LHCN-M2 (cell line): ENCODE measurements around the gene CHST8. TPM values are rescaled to one million over a fixed set of nuclear protein-coding genes. Genes with fewer than 3 reads are reported as not detected.

Experiments used
- DNase-seq: peaks from one replicate; pipeline ENCODE4 v3.0.0-alpha.2; 2012; ENCODE audit warnings: low read depth
- total RNA-seq: library from RNA; depleted of rRNA; stranded (reverse); fragments of >200 nt; gene quantifications from 2 replicates; pipeline ENCODE4 v1.2.3, GENCODE V29; 2014

Gene CHST8
- total RNA-seq, 1 experiment from 2014 or later = not detected

DNA sequence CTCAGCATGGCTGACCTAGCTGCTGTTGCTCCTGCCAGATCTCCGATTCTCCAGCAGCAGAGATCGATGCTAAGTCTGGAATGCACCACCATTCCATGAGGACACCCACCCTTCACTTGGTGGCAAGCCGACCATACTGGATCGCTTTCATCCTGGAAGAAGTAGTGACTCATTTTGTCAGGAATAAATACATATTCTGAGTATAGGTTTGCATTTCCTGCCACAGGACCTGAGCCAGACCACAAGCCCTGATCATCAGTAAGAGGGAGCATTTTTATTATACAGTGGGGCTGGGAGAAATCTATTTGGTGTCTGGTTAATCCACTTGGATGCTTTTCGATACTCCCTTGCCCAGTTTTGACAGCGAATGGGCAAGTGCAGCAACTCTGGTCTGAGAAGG lies 164.0 kb downstream of the CHST8 start:
- no peak for DNase-seq

DNA sequence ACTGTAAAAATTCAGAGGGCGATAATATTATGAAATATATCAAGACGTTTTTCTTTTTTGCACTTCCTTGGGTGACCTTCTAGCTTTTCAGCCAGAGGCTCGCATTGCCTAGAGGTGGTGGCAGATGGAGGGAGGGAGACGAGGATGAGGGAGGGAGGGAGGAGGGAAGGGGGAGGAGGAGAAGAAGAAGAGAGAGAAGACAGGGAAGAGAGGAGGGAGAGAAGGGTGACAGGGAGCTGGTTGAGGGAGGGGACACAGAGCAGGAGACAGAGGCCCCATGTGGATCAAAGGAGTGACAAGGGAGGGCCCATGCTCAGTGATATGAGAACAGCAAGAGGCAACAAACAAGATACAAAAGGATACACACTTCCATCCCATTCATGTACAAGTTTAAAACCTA lies 166.9 kb downstream of the CHST8 start:
- DNase-seq = no peak

DNA sequence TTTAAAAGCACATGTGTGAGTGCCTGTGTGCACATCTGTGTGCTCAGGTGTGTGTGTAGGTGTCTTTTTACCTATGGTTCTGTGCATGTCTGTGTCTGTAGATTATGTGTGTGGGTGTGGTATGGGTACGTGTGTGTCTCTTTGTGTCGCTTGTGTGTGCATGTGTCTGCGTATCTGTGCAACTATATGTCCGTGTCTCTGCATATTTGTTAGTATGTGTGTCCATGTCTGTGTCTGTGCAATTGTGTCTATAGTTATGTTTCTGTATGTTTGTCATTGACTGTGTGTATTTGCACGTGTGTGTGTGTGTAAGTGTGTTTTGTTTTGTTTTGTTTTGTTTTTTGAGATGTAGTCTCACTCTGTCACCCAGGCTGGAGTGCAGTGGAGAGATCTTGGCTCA lies 167.6 kb downstream of the CHST8 start:
- no peak for DNase-seq

DNA sequence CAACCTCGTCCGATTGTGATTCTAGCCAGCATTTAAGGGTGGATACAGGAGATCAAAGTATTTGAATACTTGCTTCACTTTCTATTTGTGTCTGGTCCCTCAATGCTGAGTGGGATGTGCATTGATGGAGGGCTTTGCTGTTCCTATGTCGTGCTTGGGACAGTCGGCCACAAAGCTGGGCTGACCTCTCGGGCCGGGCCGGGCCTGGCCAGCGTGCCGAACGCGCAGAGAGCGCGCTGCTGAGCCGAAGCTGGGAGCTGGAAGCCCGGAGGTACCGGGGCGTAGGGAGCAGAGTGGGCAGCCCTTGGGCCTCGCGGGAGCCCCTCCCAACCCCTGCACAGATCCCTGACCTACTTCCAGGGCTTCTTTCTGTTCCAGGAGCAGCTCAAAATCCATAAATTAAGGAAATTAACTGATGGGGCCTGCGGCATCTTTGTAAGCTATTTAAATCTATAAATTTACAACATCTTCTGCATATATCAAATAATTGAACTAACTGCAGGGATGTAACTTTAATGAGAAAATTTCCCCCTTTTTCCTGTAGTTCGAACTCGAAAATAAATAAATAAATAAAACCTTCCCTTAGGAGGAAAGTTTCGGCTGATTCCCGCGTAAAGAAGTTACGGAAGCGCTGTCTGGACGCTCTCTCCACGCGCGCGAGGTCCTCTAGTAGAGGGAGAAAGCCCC lies 173.1 kb downstream of the CHST8 start:
- no peak for DNase-seq

DNA sequence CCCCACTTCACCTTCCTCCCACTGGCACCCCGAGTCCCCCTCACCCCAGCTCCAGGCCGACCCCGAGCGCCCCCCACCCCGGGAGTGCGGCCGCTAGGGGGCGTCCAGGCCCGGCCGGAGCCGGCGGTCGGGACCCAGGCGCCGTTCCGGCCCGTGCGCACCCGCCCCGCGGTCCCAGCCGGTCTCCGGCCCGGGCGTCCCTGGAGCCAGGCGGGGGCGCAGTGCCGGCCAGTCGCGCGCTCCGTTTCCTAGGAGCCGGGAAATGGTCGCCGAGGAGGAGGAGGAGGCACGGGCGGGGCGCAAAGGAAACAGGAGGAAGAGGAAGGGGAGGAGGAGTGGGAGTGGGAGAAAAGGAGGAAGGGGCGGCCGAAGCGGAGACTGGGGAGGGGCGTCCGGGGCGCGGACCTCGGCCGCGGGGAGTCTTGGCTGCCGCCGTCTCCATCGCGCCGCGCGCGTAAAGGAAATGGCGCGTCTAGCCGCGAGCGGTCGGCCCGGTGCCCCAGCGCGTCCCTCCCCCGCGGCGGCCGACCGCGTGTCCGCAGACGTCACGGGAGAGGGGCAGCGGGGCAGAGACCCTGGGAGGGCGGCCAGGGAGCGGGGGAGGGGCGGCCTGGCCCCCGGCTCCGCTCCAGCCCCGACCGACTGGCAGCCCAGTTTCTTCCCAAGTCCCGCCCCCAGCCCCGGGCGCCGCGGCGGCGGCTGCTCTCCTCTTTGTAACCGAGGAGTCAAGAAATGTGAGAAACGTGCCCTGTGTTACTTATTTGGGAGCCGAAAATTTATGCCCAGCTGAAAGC lies 173.8 kb downstream of the CHST8 start:
- peak; percentile 54 for DNase-seq

DNA sequence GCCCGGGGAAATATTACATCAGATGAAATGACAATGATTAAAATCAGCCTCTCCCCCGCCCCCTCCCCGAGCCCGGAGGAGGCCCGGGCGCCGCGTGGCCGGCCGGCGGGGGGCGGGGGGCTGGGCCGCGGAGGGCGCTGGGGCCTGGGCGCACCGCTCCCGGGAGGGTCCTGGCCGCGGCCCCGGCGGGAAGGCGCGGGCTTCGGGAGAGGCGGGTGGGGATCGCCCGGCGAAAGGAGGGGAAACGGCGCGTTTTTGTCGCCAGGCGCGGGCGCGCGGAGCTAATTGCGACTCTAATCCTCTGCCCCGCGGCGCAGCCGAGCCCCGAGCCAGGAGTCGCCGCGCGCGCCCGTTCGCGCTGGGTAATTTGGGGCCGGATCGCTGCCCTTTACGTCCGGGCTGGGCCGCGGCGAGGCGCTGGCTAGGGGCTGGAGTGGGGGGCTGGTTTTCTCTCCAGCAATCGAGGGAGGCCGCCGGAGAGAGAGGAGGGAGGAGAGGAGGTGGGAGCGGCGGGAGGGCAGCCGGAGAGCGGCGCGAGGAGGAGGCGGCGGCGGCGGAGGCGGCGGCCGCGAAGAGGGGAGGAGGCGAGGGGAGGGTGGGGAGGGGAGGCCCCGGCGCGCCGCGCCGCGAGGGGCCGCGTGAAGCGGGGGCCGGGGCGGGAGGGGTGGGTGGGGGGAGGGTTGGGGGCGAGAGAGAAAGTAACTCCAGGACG lies 174.6 kb downstream of the CHST8 start, which contains the start of gene KCTD15:
Gene KCTD15, plus strand, starts transcription at position 707 of the 712 bp plus-strand sequence. CDS start 3,585 bp downstream, outside the sequence.
- DNase-seq = no peak

DNA sequence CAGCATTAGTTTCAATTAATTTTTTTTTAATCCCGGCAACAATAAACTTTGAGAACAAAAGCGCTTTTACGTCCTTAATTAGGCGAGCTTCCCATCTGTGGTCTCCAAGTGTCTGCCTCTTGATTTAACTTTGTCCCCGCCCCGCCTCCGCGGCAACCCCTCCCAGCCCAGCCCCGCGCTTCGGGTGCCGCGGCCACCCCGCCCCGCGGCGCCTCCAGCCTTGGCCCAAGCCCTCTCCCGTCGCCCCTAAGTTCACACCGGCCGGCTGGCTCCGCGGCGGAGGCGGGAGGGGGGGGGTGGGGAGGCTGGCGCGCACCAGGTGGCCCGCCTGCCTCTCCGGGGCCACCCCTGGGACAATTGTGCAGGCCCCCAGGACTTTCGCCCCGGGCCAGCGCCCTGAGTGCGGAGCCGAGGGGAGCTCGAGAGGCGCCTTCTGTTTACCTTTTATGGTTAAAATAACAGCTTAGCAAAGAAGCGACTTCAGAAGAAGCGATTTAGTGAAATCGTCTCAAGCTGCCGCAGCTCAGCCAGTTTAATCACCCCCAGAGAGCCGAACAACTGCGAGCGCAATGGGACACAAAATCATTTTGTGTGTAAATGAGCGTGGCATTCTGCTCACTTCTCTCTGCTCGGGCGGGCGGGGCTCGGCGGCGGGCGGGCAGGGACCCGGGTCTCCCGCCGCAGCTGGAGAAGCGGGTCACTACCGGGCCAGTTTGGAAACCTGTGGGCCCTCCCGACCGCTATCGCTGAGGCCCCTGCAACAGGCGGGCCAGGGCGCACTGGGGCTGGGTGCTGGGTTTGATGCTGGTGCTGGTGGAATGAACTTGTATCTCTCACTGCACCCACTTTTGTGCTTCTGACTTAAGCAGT lies 176.3 kb downstream of the CHST8 start:
- no peak for DNase-seq

DNA sequence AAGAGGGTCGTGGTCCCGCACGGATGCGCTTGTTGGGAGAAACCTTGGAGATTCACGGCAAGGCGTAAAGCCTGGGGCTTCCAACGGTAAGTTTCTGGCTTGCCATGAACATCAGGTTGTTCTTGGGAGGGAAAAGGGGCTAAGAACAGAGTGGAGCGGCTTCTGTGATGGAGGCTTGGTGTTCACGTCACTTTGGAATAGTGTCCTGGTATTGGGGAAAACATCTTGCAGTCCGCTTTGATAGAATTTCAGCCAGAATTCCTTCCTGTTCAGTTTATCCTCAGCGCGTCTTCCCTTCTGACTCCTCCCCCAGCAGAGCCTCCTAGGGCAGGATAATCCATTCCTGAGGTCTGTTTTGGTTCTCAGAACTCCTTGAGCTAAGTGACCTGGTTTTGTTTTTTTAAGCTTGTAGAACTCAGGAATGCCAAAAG lies 176.9 kb downstream of the CHST8 start:
- DNase-seq = no peak

DNA sequence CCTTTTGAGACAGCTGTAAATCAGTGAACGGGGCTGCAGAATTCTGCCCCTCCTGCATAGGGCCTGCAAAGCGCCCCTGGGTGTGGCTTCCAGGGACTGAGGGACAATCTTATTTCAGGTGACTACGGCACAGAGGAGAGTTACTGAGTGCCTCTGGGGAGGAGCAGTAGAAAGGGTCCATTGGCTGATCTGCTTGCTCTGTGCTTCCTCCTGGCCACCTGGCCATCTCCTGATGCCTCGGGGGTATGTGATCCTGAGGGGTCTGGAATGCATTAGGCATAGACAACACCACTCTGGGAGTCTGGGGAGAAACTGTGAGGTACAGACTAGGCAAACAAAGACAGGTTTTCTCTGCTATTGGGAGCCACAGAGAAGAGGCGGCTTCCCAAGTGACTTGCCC lies 177.7 kb downstream of the CHST8 start:
- DNase-seq = no peak

DNA sequence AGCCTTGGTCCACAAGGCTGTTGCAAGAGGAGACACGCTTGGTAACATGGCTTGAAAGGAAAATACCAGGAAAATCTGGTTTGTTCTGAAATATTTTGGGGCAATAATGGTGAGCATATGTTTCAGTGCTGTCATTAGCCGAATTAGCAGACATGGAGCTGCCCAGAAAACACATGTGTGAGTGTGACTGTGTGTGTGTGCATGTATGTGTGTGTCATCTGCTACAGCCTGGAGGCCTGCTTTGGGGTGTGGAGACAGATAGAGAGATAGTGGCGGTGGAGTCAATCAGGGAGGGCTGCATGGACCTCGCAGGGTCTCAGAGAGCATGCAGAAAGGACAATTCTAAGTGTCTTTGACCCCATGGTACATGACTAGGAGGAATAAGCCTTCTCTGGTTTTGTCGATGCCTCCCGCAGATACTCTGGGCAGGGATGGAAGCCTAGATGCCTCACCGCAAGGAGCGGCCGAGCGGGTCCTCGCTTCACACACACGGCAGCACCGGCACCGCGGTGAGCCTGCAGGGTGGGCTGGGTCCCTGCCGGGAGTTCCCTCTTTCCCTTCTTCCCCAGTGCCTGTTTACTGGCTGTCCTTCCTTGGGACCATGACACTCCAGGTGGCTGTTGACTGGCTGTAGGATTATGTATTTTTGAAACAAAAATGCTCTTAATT lies 178.4 kb downstream of the CHST8 start:
- DNase-seq = no peak

DNA sequence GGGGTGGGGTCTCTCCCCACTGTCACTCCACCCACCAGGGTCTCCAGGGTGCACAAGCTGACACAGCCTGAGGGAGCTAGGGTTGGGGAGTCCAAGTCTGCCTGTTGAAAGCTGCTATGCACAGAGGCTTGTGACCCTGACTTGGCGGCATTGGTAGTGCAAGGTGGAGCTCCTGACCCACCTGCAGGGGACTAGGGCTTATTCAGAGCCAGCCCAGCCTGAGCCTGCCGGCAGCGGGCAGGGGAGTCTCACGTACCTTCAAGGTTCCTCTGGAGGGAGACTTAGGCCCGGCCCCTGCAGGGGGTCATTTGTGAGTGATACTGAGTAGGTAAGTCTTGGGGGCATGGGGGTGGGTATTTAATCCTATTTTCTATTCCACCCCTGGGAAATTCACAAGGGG lies 179.7 kb downstream of the CHST8 start:
- no peak for DNase-seq

DNA sequence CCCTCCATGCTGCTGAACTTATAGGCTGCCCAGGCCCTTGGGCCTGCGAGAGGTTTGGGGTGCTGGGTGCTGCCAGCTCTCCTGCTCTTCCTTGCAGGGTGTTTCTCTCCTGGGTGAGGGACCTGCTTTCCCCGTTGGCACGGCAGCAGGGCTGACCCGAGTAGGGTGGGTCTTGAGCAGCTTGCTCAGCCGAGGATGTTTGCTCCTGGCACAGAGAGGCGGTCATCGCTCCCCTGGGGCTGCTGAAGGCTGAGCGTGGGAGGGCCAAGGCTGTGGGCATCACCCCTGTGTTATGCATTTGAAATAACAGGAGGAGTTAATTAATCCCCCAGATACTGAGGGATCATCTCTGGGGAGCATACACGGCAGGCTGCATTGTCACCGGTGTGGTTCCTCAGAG lies 180.2 kb downstream of the CHST8 start:
- no peak for DNase-seq

DNA sequence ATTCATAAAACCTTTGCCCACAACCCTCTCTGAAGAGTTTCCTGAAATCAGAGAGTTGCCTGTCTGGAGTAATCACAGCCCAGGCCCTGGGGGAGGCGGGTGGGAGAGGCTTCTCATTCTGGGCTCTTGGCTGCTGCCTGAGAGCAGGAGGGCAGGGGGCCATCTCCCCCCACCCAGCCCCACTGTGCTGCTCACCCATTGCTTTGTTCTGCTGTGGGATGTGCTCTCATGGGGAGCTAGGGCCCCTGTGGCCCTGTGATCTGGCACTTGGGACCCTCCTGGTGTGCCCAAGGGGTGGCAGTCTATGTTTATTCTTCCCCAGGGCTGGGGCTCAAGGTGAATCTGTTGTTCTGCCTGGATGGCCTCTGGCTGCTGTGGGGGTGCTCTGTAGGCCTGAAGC lies 181.0 kb downstream of the CHST8 start:
- no peak for DNase-seq

DNA sequence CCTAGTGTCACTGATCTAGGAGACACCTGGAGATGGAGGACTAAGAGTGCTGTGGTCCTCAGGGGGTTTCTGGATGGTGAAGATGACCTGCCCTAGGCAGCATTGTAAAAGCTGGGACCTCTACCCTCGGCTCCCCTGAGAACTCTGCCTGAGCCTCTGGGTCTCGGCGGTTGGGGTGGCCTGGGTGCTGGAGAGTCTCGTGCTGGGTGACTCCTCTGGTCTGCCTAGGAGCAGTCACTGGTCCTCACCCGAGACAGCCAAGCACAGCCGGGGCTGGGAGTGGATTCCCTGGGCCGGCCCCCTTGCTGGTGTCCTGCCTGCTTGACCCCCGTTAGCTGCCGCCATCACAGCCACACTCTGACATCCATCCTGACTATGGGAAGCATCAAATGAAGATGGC lies 181.6 kb downstream of the CHST8 start:
- DNase-seq = no peak

DNA sequence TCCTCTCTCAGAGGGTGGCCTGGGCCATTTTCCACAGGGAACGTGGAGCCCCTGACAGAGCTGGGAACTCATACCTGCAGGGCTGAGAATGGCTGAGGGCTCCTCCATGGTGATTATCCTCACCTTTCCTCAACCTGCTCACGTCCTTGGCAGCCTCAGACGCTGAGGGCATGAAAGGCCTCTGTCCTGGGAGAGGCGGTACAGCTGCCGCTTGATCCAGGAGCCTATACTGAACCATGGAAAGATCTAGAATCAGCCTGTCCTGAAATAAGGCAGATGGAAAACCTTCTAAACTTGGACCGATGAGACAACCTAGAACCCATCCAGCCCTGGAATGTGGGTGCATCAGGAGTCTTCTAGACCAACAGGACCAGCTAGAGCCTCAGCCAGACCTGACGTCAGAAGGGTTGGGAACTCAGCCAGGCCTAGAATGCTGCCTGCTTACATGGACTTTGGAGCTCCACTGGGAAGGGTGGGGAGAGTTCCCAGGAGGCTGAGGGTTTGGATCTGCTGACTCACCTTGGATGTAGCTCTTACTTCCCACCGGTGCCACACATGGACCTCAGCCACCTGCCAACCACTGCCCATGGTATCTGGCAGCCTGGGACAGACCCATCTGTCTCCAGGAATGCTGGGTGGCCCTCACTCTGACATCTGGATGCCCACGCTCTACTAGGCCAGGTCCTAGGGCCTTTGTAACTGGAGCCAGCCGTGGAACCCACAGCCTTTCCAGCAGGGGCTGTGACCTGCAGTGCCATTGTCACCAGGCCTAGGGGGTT lies 182.5 kb downstream of the CHST8 start:
- no peak for DNase-seq

DNA sequence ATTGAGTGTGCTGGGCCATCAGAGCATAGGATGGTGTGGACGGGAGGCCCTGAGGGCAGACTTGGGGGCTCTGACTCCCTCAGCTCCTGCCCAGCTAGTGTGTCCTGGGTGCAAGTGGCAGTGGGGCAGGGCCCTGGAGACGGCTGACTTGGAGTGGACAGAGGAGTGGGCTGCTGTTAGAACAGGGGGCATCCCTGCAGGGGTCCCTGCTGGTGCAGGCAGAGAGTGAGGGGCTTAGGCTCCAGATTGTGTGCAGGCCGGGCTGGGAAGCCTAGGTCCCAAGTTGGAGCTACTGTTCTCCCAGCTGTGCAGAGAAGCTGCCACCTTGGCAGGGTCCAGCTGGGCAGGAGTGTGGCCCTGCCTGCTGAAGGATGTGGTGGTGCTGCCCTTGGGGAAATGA lies 183.6 kb downstream of the CHST8 start:
- no peak for DNase-seq

DNA sequence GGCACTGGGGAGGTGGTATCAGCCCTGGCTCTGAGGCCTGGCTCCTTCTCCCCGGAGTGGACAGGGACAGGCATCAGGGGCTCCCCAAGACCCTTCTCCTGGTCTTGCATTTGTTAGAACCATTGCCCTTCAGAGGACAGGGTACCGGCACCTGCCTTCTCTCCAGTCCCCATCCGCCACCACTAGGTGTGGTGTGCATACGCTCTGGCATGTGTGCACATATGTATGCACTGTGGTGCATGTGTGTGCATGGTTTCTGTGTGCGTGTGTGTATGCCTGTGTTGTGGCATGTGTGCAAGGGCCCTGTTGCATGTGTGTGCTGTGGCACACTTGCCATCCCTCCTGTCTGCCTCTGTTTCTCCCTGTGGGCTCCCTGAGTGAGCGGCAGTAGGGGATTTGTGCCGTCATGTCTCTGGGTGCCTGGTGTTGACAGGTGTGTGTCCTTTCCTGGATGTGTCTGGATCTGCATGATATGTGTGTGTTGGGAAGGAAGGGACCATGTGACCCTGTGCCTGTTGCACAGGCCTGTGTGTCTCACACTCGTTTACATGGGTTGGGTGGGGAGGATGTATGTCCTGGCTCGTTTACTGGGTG lies 184.2 kb downstream of the CHST8 start:
- no peak for DNase-seq

DNA sequence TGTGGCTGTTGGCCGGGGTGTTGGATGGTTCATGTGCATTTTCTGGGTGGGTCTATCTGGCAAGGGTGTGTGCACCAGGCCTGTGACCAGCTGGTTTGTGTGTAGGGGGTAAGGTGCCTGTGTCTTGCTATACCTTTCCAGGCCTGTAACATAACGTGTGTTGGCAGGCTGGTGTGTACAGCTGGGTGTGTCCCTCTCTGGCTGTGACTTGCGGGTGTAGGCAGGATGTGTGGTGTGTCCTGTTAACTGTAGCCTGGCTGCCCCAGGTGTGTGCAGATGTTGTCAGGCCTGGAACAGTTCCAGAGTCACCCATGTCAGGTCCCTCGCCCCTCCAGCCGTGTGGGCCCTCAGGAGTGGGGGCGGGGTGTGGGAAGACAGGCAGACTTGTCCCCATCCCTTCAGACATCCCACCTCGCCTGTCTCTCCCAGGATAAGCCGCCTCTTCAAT lies 184.7 kb downstream of the CHST8 start:
- DNase-seq = no peak

DNA sequence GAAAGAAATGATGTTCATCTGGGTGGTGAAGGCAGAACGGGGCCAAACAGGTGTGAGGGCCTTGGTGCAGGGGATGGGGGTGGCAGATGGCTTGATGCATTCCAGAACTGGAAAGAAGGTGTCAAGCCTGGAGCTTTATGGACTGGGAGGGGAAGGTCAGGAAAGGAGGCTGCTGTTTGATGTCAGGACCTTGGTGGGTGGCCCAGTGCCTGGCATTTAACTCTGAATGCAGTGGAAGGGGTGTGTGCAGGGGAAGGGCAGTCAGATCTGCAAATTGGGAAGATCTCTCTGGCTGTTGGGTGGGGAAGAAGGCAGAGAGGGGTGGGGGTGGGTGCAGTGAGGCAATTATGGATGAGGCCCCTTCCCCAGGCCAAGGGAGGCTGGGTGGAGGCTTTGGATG lies 186.6 kb downstream of the CHST8 start:
- no peak for DNase-seq

DNA sequence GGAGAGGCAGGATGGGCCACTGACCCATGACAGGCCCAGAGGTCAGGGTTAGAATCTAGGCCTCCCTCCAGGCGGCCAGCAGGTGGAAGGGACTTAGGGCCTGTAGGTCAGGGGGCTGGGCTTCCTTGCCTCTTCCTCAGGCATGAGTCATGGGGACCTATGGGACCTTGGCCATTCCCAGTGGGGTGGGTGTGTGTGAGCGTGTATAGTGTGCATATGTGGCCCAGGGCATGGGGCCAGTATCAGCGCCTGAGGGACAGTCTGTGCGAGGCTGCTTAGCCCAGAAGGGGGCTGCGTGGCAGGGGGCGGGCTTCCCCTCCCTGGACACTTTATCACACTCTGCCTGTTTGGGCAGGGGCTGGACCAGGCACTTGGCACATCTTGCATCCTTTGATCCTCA lies 188.2 kb downstream of the CHST8 start:
- no peak for DNase-seq
